PFSK-1 (cell line): ENCODE results near the gene LSM14B.

Experiments
- FOXP2 ChIP-seq: optimal IDR thresholded peaks from 2 replicates; pipeline ENCODE3; 2011; ENCODE audit warnings: borderline replicate concordance, control low read depth, inconsistent platforms; ENCODE audit not compliant: insufficient read depth; ENCODE audit errors: extremely low read length, extremely low read depth
- POLR2AphosphoS5 ChIP-seq: IDR thresholded peaks from 2 replicates; pipeline ENCODE4 v1.6.1; 2012; ENCODE audit warnings: low read depth, mild to moderate bottlenecking, control low read depth, low read length, moderate library complexity
- REST ChIP-seq, 2 experiments: IDR thresholded peaks; 2 replicates each; pipeline versions ENCODE4 v1.6.1 to v1.8.0; 2011 to 2012; ENCODE audit warnings: low read depth in 2 of 2, low read length in 2 of 2, control low read depth in 1 of 2, inconsistent platforms in 1 of 2, mild to moderate bottlenecking in 1 of 2, moderate library complexity in 1 of 2; ENCODE audit not compliant: insufficient read depth in 1 of 2
- SIN3A ChIP-seq: IDR thresholded peaks from 2 replicates; pipeline ENCODE4 v1.6.1; 2012; ENCODE audit warnings: mild to moderate bottlenecking, low read length, moderate library complexity, borderline replicate concordance; ENCODE audit not compliant: insufficient read depth
- TAF1 ChIP-seq: IDR thresholded peaks from 2 replicates; pipeline ENCODE4 v1.6.1; 2012; ENCODE audit warnings: low read length, control low read depth, borderline replicate concordance; ENCODE audit not compliant: insufficient read depth

LSM14B gene

GRCh38 chr20:62138912-62139311 is 16.6 kb downstream of the LSM14B start:
- TF ChIP-seq TAF1 (no peak), FOXP2 (no peak), POLR2AphosphoS5 (peak; percentile 14; the same call in 1 of the 2 replicates)

- no peak for TF ChIP-seq POLR2AphosphoS5
- TF ChIP-seq TAF1, result no peak
- no peak for TF ChIP-seq SIN3A
- no peak for TF ChIP-seq REST (IDR thresholded peaks at IDR 0.05; ENCODE audit: insufficient read depth in 1 of 2, low read depth in 2 of 2, low read length in 2 of 2)
- TF ChIP-seq FOXP2, result no peak
Measured at GRCh38 chr20:62139636-62140035, 17.4 kb downstream of the LSM14B start.

- TF ChIP-seq TAF1 (no peak), SIN3A (no peak), POLR2AphosphoS5 (no peak), REST (IDR thresholded peaks at IDR 0.05; ENCODE audit: insufficient read depth in 1 of 2, low read depth in 2 of 2, low read length in 2 of 2) (no peak), FOXP2 (no peak)
Measured at GRCh38 chr20:62141043-62141396, 18.7 kb downstream of the LSM14B start.

- TF ChIP-seq FOXP2 (no peak), REST (IDR thresholded peaks at IDR 0.05; ENCODE audit: insufficient read depth in 1 of 2, low read depth in 2 of 2, low read length in 2 of 2) (no peak), SIN3A (no peak), TAF1 (no peak), POLR2AphosphoS5 (no peak)
Measured at GRCh38 chr20:62141397-62142251, 19.3 kb downstream of the LSM14B start.

- 0 out of 2 replicates have a peak, but pooled peaks have one; percentile 44 for TF ChIP-seq SIN3A
- no peak for TF ChIP-seq TAF1
- TF ChIP-seq POLR2AphosphoS5, result no peak
- TF ChIP-seq FOXP2, result no peak
- no peak for TF ChIP-seq REST (IDR thresholded peaks at IDR 0.05; ENCODE audit: insufficient read depth in 1 of 2, low read depth in 2 of 2, low read length in 2 of 2)
Measured at GRCh38 chr20:62142252-62143080, 20.2 kb downstream of the LSM14B start.
